ENCODE measurements around the gene NRG4. TPM values are rescaled to one million over a fixed set of nuclear protein-coding genes. Genes with fewer than 3 reads are reported as not detected.
"Not testable (repeated sequence)": the region's sequence is repeated elsewhere in the genome, so short reads cannot be mapped to it uniquely, and the experiment has no call there.

NRG4 gene
- total and polyA plus RNA-seq, 11 donors, result 1.1 TPM; not detected in 10

- 89 to 100% (median 94%) methylated on average over 1 of the region's 1 CpG for WGBS, 4 donors
- Histone ChIP-seq H3K36me3 (peaks cover 0 to 70% (median 42%) of the 10 kb centered on the region in 9 donors), H3K27ac (no peak overlapping the region)
These were observed 94.1 kb downstream of the NRG4 start for GRCh38 chr15:75918135-75918534.

GRCh38 chr15:75916978-75917377 is 95.2 kb downstream of the NRG4 start:
- Histone ChIP-seq H3K36me3 (peaks cover 0 to 74% (median 44%) of the 10 kb centered on the region in 9 donors), H3K9me3 (peaks cover 0 to 5% (median 0%) of the 10 kb centered on the region in 12 donors), H3K27me3 (no peaks in the 10 kb centered on the region), H3K4me1 (peaks cover 0 to 9% (median 1%) of the 10 kb centered on the region in 12 donors), H3K4me3 (no peak overlapping the region), H3K27ac (no peak overlapping the region)
- 91 to 97% (median 94%) methylated on average over 1 of the region's 1 CpG for WGBS, 4 donors
- intact Hi-C loops (cut with DNase I), result no loop called here
- ATAC-seq (no peak), DNase-seq (no peak)
- TF ChIP-seq CTCF (IDR thresholded peaks at IDR 0.05) (no peak), POLR2A (IDR thresholded peaks at IDR 0.05) (no peak)

More at GRCh38 chr15:75918135-75918534, 94.1 kb downstream of the NRG4 start:
- TF ChIP-seq POLR2A (IDR thresholded peaks at IDR 0.05) (no peak), CTCF (IDR thresholded peaks at IDR 0.05) (no peak)
- Histone ChIP-seq H3K4me1 (peaks cover 0 to 20% (median 9%) of the 10 kb centered on the region in 12 donors), H3K4me3 (no peak overlapping the region), H3K27me3 (no peaks in the 10 kb centered on the region), H3K9me3 (no peaks in the 10 kb centered on the region)
- no peak for ATAC-seq
- intact Hi-C loops (cut with DNase I), result no loop called here
- DNase-seq, result no peak

DNA sequence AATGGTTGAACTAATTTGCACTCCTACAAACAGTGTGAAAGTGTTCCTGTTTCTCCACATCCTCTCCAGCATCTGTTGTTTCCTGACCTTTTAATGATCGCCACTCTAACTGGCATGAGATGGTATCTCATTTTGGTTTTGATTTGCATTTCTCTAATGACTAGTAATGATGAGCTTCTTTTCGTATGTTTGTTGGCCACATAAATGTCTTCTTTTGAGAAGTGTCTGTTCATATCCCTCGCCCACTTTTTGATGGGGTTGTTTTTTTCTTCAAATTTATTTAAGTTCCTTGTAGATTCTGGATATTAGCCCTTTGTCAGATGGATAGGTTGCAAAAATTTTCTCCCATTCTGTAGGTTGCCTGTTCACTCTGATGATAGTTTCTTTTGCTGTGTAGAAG is 101.9 kb downstream of the NRG4 start:
- ATAC-seq; H3K27ac ChIP-seq; H3K4me3 ChIP-seq; H3K27me3 ChIP-seq; intact Hi-C loops (cut with DNase I); H3K4me1 ChIP-seq; DNase-seq: not testable (repeated sequence)
- WGBS, 4 donors, result 95 to 96% (median 96%) methylated on average over 3 of the region's 3 CpGs
- Histone ChIP-seq H3K36me3 (peaks cover 0 to 60% (median 42%) of the 10 kb centered on the region in 9 donors), H3K9me3 (peaks cover 0 to 14% (median 0%) of the 10 kb centered on the region in 12 donors)

DNA sequence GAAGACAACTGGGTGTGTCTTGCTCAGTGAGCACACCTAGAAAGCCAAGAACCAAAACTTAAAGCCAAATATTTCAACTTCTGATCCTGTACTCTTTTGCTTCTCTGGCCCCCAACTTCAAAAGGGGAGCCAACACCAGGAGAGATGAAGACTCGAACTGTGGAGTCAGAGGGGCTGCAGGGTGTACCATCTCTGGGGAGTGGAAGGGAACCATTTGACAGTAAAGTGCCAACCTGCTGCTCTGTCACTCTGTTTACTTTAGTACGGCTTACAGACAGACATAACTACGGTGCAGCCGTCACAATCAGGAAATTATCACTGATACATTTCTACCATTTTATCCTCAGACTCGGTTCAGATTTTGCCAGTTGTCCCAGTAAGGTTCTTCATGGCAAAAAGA is 107.0 kb downstream of the NRG4 start:
- TF ChIP-seq CTCF (IDR thresholded peaks at IDR 0.05) (no peak), POLR2A (IDR thresholded peaks at IDR 0.05) (no peak)

More for the DNA sequence above, 107.0 kb downstream of the NRG4 start:
- Histone ChIP-seq H3K4me3 (peak overlapping the region in 1 of 12 donors; percentile 9), H3K27me3 (no peaks in the 10 kb centered on the region), H3K36me3 (peaks cover 0 to 38% (median 18%) of the 10 kb centered on the region in 9 donors), H3K9me3 (no peaks in the 10 kb centered on the region), H3K27ac (no peak overlapping the region), H3K4me1 (peaks cover 0 to 39% (median 17%) of the 10 kb centered on the region in 12 donors)
- WGBS, 4 donors, result 80 to 91% (median 89%) methylated on average over 5 of the region's 5 CpGs
- ATAC-seq (no peak), DNase-seq (no peak)
- intact Hi-C loops (cut with DNase I), result loop anchor here in 4 of 10 donors (10.0 kb wide), 3 partner anchors 60 to 170 kb away; partner anchors contain the start of gene UBE2Q2 (in 1 of the 4)
